ENCODE measurements around the gene ZBTB45.
"Not testable (repeated sequence)": the region's sequence is repeated elsewhere in the genome, so short reads cannot be mapped to it uniquely, and the experiment has no call there.

The ZBTB45 gene

DNA sequence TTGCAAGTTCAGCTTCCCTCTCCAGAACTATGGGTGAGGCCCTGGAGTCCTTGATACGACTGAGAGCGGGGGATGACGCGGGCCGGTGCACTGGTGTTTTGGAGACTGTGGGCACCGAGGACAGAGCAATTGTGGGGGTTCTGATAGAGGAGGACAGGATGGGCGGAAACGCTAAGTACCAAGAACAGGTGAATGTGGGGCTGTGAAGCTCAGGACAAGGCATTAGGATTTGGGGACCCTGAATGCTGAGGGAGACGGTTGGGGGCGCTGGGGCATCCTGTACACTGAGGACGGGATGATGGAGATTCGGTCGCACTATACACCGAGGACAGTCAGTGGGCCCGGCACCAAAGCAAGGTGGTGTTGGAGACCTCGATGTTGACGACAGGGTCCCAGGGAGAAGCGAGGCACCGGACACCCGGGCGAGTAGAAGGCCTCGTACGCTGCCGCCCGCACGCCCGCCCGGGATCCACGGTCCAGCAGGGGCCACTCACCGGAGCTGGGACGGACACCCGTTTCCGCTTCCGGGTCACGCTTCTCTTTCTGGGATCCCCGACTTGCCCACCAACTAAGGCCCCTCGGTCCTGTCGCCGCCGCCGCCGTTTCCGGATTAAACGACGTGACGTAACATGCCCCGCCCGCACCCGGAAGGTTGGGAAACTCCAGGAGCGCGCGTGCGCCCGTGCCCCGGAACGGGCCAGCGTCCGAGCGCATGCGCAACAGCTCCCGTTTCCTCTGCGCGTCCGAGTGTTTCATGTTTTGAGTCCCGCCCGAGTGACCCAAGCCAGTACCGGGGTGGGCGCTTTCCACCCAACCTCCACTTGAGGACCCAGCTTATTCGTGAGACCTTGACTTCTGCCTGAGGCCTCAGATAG, 35.1 kb upstream of the ZBTB45 start, which contains the start of gene CHMP2A:
TSS of gene CHMP2A (minus strand) at position 612 of the 875 bp plus-strand sequence. CDS start 893 bp downstream, outside the sequence.
- DNase-seq, result no peak

DNA sequence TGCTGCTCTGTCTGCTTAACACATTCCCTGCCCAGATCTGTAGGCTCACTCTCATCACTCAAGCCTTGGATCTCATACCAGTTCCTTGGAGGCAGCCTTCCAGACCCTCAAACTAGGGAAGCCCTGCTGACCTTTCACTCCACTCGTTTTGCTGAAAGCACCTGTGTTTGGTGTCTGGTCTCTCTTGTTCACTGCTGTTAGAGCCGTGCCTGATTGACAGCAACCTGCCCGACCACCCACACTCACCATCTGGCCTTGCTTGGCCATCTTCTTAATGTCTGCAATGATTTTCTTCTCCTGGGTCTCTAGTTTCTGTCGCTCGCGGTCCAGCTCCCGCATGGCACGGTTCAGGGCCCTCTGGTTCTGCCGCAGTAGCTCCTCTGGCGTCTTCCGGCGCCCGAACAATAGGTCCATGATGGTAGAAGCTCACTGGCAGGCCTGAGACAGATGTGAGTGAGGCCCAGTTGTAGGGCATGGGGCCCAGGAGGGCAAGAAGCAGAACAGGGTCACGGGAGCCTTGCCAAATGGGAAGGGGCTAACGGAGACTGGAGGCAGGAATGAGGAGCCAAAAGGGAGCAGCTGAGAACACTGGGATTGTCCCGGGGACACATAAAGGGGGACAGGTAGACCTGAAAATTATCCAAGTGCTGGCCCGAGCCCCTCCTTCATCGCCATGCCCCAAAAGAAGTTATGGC, 34.3 kb upstream of the ZBTB45 start:
- no peak for DNase-seq

DNA sequence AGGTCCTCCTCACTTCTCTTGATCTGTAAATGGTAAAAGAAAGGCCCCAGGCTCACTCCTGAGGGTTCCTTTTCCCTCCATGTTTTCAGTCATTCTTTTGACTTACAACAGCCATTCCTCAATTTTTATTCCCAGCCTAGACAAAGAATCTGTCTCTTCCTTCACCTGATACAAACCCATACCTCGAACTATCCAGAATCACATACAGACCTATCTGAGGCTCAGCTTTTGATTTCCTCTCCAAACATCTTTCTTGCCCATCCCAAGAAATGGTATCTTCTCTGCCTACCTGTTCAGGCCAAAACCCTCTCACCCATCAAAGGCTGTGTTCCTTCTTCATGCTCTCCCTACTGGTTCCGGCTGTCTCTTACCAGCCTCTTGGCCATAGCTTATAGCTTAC, 33.0 kb upstream of the ZBTB45 start:
- DNase-seq, result no peak

DNA sequence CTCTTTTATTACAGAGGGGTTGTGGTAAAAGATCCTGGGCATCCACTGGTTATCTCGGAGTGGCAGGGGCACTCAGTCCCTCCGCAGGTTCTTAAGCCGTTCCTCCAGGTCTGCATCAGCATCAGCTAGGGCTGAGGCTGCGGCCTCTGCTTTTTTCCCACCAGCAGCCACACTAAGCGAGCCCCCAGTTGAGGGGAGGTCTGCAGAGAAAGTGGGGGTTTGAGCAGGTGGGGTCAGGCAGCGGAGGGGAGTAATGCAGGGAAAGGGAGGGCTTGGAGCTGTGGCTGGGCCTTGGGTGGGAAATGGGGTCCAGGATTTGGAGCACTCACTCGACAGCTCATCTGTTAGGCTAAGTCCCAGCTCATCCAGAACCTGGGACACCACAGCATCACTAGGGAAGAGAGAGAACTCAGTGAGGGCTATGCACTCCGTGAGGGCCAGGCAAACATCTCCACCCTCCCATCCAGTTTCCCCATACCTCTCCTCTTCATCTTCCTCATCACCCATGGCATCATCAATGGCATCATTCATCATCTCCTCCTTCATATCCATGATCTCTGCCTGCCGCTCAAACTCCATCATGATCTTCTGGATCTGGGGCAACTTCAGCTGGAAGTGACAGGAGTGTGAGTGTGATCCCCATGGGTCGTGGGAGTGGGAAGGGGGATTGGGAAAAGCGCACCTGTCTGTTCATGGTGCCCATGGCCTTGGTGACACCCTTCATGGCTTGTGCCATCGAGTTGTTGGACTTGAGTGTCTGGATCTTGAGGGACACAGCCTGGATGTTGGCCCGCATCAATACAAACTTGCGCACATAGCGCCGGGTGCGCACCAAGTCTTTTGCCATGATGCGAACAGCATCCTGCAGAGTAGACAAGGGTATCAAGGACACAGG, 32.2 kb upstream of the ZBTB45 start:
- DNase-seq, result no peak

DNA sequence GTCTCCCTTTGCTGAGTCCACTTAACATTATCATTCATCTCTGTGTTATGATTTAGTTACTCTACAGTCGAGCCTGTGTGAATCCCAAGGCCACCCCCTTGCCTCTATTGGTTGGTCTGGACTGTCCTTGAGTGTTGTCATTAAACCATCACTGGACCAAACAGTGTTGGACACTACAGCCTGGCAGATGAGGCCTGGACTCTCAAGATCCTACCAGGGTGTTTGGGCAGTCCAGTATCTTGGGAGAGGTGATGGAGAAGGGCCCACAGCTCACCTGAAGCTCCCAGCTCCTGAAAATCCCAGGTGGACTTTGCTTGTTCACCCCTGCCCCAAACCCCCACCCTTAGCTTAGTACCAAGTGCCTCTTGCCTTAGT, 31.5 kb upstream of the ZBTB45 start:
- DNase-seq, result no peak

DNA sequence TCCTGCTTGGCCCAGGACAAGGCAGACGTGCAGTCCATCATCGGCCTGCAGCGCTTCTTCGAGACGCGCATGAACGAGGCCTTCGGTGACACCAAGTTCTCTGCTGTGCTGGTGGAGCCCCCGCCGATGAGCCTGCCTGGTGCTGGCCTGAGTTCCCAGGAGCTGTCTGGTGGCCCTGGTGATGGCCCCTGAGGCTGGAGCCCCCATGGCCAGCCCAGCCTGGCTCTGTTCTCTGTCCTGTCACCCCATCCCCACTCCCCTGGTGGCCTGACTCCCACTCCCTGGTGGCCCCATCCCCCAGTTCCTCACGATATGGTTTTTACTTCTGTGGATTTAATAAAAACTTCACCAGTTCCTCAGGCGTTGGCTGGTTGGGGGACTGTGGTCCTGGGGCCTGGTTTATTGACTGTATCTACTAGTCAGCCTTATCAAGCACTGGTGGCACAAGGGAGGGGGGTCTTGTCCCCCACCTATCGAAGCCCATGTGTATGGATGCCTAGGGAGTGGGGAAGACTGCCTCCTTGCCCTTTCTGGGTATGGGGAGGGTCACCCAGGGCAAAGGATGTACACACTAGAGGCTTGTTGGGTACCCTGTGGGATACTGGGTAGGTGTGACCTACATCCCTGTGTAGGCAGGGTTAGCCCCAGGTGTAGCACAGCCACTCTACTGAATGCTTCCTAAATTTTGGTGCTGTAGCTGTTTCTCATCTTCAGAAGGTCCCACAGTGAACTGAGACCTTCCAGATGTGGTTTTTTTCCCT, 30.9 kb upstream of the ZBTB45 start:
- DNase-seq, result no peak

DNA sequence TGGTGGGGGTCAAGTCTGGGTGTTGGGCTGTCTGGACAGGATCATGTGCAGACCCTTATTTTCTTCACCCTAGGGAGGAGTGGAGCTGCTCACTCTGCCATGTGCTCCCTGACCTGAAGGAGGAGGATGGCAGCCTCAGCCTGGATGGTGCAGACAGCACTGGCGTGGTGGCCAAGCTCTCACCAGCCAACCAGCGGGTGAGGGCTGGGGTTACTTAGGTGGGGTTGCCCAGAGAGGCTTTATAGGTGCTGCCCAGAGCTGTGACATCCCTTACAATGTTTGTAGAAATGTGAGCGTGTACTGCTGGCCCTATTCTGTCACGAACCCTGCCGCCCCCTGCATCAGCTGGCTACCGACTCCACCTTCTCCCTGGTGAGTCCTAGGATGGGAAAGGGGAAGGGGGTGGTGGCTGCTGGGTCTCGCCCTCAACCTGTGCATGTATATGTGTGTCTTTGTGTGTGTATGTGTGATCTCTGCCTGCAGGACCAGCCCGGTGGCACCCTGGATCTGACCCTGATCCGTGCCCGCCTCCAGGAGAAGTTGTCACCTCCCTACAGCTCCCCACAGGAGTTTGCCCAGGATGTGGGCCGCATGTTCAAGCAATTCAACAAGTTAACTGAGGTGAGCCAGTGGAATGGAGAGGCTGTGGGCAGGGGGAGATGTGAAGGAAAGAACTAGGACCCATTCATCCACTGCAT, 30.2 kb upstream of the ZBTB45 start:
- DNase-seq, result no peak

DNA sequence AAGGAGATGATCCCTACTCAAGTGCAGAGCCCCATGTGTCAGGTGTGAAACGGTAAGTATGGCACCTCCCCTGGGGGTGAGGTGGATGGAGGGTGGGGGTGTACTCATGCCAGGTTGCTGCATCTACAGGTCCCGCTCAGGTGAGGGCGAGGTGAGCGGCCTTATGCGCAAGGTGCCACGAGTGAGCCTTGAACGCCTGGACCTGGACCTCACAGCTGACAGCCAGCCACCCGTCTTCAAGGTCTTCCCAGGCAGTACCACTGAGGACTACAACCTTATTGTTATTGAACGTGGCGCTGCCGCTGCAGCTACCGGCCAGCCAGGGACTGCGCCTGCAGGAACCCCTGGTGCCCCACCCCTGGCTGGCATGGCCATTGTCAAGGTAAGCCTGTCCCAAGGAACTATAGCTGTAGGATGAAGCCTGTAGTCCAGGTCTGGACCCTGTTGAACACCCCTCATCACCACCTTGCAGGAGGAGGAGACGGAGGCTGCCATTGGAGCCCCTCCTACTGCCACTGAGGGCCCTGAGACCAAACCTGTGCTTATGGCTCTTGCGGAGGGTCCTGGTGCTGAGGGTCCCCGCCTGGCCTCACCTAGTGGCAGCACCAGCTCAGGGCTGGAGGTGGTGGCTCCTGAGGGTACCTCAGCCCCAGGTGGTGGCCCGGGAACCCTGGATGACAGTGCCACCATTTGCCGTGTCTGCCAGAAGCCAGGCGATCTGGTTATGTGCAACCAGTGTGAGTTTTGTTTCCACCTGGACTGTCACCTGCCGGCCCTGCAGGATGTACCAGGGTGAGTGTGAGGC, 29.5 kb upstream of the ZBTB45 start:
- no peak for DNase-seq

DNA sequence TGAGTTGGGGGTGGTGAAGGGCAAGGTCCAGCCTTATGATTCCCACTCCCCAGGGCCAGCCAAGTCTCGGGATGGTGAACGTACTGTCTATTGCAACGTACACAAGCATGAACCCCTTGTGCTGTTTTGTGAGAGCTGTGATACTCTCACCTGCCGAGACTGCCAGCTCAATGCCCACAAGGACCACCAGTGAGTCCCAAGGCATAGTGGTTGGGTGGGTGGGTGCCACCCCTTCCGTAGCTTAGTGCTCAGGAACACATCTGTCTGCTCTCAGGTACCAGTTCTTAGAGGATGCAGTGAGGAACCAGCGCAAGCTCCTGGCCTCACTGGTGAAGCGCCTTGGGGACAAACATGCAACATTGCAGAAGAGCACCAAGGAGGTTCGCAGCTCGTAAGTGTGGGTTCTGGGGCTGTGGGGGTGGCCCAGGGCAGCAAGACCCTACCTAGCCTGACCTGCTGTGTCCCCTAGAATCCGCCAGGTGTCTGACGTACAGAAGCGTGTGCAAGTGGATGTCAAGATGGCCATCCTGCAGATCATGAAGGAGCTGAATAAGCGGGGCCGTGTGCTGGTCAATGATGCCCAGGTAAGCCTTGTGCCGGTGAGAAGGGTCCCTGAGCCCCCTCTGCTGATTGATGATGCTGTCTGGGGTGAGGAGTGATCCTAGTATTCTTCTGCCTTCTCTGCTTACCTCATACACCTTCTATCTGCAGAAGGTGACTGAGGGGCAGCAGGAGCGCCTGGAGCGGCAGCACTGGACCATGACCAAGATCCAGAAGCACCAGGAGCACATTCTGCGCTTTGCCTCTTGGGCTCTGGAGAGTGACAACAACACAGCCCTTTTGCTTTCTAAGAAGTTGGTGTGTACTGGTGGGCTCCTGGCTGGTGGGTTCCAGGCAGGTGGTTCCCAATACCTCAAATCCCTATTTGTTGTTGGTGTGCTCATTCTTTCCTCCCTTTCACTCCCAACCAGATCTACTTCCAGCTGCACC, 28.0 kb upstream of the ZBTB45 start:
- no peak for DNase-seq

DNA sequence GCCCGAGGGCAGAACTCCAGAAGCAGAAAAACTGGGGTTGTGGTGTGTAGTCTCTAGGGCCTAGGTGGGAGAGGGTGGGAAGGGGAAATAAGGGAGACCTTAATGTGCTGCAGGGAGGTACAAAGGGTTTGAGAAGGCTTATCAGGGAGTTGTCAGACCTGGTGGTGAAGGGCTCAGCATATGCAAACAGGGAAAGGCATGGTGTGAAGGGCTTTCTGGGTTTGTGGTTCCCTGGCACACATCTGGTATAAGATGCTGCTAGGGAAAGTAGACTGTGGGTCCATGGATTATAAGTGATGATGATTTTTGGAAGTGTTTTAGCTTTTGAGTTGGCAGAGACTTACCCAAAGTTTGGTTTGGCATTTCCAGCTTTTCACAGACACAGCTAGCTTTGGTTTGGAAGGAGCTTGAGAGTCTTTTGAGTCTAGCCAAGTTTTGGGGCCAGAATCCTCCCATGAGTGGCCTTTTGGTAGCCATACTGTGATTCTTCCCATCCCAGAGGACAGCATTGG, 26.5 kb upstream of the ZBTB45 start:
- DNase-seq, result no peak

DNA sequence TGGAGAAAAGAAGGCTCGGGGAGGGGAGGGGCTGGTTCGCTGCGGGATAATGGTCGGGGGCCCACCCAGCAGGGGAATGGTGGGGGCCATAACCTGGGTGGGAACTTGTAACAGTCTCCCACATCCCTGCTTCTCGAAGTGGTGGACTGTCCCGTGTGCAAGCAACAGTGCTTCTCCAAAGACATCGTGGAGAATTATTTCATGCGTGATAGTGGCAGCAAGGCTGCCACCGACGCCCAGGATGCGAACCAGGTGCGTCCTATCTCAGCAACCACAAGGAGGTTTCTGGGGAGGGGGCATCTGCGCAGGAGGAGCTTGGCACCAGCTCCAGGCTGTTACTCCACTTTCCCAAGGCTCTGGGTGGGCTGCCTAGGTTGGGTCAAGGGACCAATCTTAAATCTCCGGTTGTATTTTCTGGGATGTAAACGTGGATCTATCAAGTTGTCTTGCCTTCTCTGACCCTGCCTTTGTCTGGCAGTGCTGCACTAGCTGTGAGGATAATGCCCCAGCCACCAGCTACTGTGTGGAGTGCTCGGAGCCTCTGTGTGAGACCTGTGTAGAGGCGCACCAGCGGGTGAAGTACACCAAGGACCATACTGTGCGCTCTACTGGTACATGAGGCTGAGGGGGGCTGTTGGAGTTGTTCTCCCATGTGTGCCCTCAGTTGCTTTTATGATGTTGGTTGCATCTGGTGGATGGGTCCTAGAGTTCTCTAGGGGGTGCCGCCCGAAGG, 25.8 kb upstream of the ZBTB45 start:
- no peak for DNase-seq

DNA sequence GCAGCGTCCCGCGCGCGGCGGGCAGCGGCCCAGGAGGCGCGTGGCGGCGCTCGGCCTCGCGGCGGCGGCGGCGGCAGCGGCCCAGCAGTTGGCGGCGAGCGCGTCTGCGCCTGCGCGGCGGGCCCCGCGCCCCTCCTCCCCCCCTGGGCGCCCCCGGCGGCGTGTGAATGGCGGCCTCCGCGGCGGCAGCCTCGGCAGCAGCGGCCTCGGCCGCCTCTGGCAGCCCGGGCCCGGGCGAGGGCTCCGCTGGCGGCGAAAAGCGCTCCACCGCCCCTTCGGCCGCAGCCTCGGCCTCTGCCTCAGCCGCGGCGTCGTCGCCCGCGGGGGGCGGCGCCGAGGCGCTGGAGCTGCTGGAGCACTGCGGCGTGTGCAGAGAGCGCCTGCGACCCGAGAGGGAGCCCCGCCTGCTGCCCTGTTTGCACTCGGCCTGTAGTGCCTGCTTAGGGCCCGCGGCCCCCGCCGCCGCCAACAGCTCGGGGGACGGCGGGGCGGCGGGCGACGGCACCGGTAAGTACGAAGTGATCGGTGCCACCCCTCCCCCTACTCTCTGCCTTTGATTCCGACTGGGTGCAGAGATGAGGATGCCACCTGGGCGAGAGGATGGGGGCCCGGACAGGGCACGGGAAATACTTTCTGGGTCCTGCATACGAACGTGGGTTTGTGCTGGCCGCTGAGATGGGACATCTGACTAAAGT, 25.1 kb upstream of the ZBTB45 start:
- DNase-seq, result no peak

DNA sequence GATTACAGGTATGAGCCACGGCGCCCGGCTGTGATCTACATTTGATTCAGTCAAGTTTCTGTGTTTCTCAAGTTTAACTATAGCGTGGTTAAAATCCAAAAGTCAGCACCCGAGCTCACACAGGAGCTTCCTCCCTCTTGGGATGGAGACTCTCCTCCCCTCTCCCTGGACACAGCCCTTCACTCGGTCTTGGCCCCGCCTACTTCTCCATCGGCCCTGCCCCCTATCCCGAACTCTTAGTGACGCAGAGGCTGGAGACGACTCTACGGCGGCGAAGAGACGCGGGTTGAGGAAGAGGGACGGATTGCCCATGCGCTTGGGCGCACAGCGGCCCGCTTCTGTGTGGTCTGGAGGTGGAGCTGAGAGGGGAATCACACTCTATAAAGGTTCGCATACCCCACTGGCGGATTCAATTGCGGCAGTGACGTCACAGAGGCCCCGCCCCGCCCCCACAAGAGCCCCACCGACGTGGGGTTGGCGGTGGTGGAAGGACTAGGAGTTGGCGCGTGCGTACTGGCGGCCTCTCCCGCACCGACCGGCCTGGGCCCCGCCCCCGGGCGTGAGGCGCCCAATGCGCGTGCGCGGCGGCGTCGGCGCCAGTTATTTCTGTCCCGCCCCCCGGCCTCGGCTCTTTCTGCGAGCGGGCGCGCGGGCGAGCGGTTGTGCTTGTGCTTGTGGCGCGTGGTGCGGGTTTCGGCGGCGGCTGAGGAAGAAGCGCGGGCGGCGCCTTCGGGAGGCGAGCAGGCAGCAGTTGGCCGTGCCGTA, 24.4 kb upstream of the ZBTB45 start, which contains the start of gene TRIM28:
TSS of gene TRIM28 (plus strand) at position 239 of the 765 bp plus-strand sequence. CDS start 694 bp downstream, outside the sequence.
- no peak for DNase-seq

DNA sequence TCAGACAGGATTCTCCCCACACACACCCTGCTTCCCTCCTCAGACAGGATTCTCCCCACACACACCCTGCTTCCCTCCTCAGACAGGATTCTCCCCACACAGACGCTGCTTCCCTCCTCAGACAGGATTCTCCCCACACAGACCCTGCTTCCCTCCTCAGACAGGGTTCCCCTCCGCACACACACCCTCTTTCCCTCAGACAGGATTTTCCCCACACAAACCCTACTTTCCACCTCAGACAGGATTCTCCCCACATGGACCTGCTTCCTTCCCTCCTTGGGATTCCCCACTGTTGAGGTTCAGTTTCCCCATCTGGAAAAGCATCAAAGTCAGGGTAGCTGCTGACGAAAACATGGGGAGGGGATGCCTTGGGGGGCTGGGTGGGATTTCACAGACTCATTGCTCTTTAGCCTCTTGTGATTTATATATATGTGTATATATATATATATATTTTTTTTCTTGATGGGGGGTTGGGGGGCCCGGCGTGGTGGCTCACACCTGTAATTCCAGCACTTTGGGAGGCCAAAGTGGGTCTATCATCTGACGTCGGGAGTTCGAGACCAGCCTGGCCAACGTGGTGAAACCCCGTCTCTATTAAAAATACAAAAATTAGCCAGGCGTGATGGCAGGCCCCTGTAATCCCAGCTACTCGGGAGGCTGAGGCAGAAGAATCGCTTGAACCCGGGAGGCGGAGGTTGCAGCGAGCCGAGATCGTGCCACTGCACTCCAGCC, 23.2 kb upstream of the ZBTB45 start:
- not testable (repeated sequence) for DNase-seq

DNA sequence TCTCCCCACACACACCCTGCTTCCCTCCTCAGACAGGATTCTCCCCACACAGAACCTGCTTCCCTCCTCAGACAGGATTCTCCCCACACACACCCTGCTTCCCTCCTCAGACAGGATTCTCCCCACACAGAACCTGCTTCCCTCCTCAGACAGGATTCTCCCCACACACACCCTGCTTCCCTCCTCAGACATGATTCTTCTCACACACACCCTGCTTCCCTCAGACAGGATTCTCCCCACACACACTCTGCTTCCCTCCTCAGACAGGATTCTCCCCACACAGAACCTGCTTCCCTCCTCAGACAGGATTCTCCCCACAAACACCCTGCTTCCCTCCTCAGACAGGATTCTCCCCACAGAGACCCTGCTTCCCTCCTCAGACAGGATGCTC, 19.6 kb upstream of the ZBTB45 start:
- not testable (repeated sequence) for DNase-seq
